Measurements from ENCODE around the gene PLAC1.

Gene PLAC1

GRCh38 chrX:134626434-134626833 lies 31.8 kb downstream of the PLAC1 start:
- no peak overlapping the region for H3K4me3 ChIP-seq (replicated peaks; ENCODE audit: low read depth, low read length)
- DNase-seq (ENCODE audit: low read depth) = no peak
- TF ChIP-seq CTCF (IDR thresholded peaks at IDR 0.05; ENCODE audit: low read length, missing control alignments) = no peak

GRCh38 chrX:134625315-134625718 lies 33.0 kb downstream of the PLAC1 start:
- DNase-seq (ENCODE audit: low read depth) = peak; percentile 49
- no peak for TF ChIP-seq CTCF (IDR thresholded peaks at IDR 0.05; ENCODE audit: low read length, missing control alignments)
- no peak overlapping the region for H3K4me3 ChIP-seq (replicated peaks; ENCODE audit: low read depth, low read length)

DNA sequence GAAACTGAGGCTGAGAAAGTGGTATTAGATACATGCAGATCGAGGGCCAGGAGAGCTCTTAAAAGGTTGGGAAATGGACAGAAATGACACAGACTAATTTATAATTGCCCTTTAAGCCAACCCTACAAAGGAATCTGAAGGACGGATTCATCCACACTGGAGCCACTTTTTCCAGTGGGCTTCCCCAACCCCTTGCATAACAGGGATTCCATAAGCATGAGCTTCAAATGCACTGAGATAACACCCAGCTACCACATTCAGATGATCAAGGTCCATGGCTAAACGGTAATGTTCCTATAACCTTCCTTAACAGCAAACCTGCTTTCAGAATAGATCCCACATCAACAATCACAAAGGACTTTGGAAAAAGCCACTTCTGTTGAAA lies 34.2 kb downstream of the PLAC1 start:
- H3K4me3 ChIP-seq (replicated peaks; ENCODE audit: low read depth, low read length) = no peak overlapping the region
- peak; percentile 45 for DNase-seq (ENCODE audit: low read depth)
- TF ChIP-seq CTCF (IDR thresholded peaks at IDR 0.05; ENCODE audit: low read length, missing control alignments) = no peak

DNA sequence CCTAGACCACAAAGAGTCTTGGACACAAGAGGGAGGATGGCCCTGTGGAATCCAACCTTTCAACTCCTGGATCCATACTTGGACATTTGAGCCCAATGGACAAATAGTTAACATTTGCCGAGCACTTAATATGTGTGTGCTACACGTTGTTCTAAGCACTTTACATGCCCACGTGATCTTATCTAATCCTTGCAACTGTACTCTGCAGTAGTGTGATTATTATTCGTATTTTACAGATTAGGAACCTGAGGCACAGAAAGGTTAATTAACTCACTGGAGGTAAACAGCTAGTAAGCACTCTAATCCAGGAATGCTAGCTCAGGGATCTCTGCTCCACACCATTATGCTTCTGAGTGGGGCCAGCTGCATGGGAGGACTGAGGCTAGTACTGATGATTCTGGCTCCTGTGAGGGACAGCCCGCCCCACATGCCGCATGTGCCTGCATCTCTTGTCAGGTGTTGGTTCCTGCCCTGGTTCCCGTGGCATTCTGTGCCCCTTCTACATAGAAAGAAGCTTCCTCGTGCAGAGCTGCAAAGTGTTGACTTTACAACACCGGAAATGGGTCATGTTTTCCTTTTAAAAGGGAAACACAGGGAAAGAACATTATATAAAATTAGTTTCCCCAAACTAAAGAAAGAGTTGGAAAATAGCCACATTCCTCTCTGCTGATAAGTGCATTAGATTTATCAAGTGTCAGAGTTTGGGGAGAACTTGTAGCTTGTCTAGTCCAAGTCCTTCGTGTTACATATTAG lies 34.8 kb downstream of the PLAC1 start:
- TF ChIP-seq CTCF (IDR thresholded peaks at IDR 0.05; ENCODE audit: low read length, missing control alignments) = no peak
- no peak overlapping the region for H3K4me3 ChIP-seq (replicated peaks; ENCODE audit: low read depth, low read length)
- DNase-seq (ENCODE audit: low read depth) = peak; percentile 59

- peak; percentile 25 for DNase-seq (ENCODE audit: low read depth)
- no peak for TF ChIP-seq CTCF (IDR thresholded peaks at IDR 0.05; ENCODE audit: low read length, missing control alignments)
Measured at GRCh38 chrX:134622813-134623185, 35.5 kb downstream of the PLAC1 start.

GRCh38 chrX:134622056-134622812 lies 36.0 kb downstream of the PLAC1 start:
- DNase-seq (ENCODE audit: low read depth) = peak; percentile 86
- no peak for TF ChIP-seq CTCF (IDR thresholded peaks at IDR 0.05; ENCODE audit: low read length, missing control alignments)
- H3K4me3 ChIP-seq (replicated peaks; ENCODE audit: low read depth, low read length) = no peak overlapping the region

More at GRCh38 chrX:134622813-134623185, 35.5 kb downstream of the PLAC1 start:
- H3K4me3 ChIP-seq (replicated peaks; ENCODE audit: low read depth, low read length) = no peak overlapping the region
